ENCODE data around the gene PPP3CA. TPM values are rescaled to one million over a fixed set of nuclear protein-coding genes. Genes with fewer than 3 reads are reported as not detected.

The PPP3CA gene
- total and polyA plus RNA-seq, 2 of the 8 experiments (the other 6 are each of a cell fraction or from before 2014, with no cell fraction given) = 7.9 to 35.0 TPM

- Histone ChIP-seq H3K23ac (ENCODE audit: insufficient read length) (no peak overlapping the region), H3K36me3 (ENCODE audit: control insufficient read depth in 2 of 4, insufficient read depth in 4 of 4, low read length in 3 of 4) (no peaks in the 10 kb centered on the region), H3K27ac (ENCODE audit: low read depth, low read length) (no peak overlapping the region), H3K56ac (replicated peaks; ENCODE audit: insufficient read length, low read depth, low read length) (no peak overlapping the region), H3K4ac (replicated peaks; ENCODE audit: insufficient read length, low read depth, low read length) (no peak overlapping the region), H3K79me1 (ENCODE audit: low read depth, low read length) (no peaks in the 10 kb centered on the region), H2AFZ (ENCODE audit: low read length) (no peak overlapping the region), H4K5ac (ENCODE audit: insufficient read length, low read depth, low read length) (no peak overlapping the region), H3K23me2 (ENCODE audit: low read depth, low read length) (no peaks in the 10 kb centered on the region), H3K14ac (ENCODE audit: insufficient read length) (no peak overlapping the region), H2BK20ac (ENCODE audit: low read length) (no peak overlapping the region), H2BK15ac (ENCODE audit: low read length) (no peak overlapping the region), H2BK120ac (replicated peaks; ENCODE audit: low read depth, low read length) (no peak overlapping the region), H3K4me2 (ENCODE audit: insufficient read depth in 1 of 2, low read depth in 2 of 2, low read length in 2 of 2) (no peak overlapping the region), H3K4me3 (ENCODE audit: extremely low read depth in 1 of 4, insufficient read depth in 2 of 4, low read depth in 3 of 4, low read length in 4 of 4) (no peak overlapping the region), H4K8ac (ENCODE audit: extremely low read depth, insufficient read depth, low read length) (no peak overlapping the region), H3K4me1 (replicated peaks in 1 of 4; ENCODE audit: control insufficient read depth in 3 of 4, insufficient read depth in 4 of 4, low read length in 3 of 4) (no peaks in the 10 kb centered on the region), H2AK5ac (ENCODE audit: low read depth, low read length) (no peak overlapping the region), H3K79me2 (ENCODE audit: control insufficient read depth in 1 of 2, insufficient read depth in 2 of 2, low read length in 2 of 2) (no peaks in the 10 kb centered on the region; a peak in 1 of 4 replicates), H4K91ac (replicated peaks; ENCODE audit: insufficient read length, low read length) (no peak overlapping the region), H3K18ac (ENCODE audit: extremely low read depth, low read length) (no peak overlapping the region), H2BK12ac (ENCODE audit: low read depth, low read length) (no peak overlapping the region), H3K9ac (replicated peaks in 1 of 4; ENCODE audit: extremely low read depth in 1 of 4, low read depth in 3 of 4, low read length in 3 of 4) (no peak overlapping the region), H2BK5ac (ENCODE audit: low read depth, low read length) (no peak overlapping the region), H4K20me1 (replicated peaks in 1 of 2; ENCODE audit: control insufficient read depth in 1 of 2, insufficient read depth in 2 of 2, low read length in 2 of 2) (no peaks in the 10 kb centered on the region), H3K9me3 (ENCODE audit: insufficient read depth in 2 of 2, low read depth in 1 of 2, low read length in 1 of 2) (no peaks in the 10 kb centered on the region), H3K27me3 (replicated peaks in 1 of 4; ENCODE audit: control insufficient read depth in 3 of 4, extremely low read depth in 1 of 4, insufficient read depth in 3 of 4, low read length in 3 of 4) (no peaks in the 10 kb centered on the region)
- POLR2A ChIA-PET (ENCODE audit: partially characterized antibody) = interaction anchor here (0.7 kb wide), 1 partner anchor 205 kb away, joined by 3 read pairs; no protein-coding TSS in a partner anchor
- DNase-seq (ENCODE audit: low read depth in 1 of 2, low spot score in 2 of 2) = no peak
- CTCF ChIA-PET (ENCODE audit: partially characterized antibody) = no interaction called here
- no peak for FAIRE-seq
- TF ChIP-seq ASH2L (IDR thresholded peaks at IDR 0.05; ENCODE audit: low read length) = no peak
- no peak for TF ChIP-seq BRCA1 (IDR thresholded peaks at IDR 0.05; ENCODE audit: low read depth, low read length)
- no peak for TF ChIP-seq FOSL1 (IDR thresholded peaks at IDR 0.05; ENCODE audit: insufficient read depth, low read depth, low read length)
- TF ChIP-seq SP2 (IDR thresholded peaks at IDR 0.05; ENCODE audit: low read length) = no peak
- TF ChIP-seq EZH2 (IDR thresholded peaks at IDR 0.05; ENCODE audit: low read depth, low read length, severe bottlenecking) = no peak
- no peak for TF ChIP-seq RBBP5 (IDR thresholded peaks at IDR 0.05; ENCODE audit: borderline replicate concordance, low read depth, low read length)
- no peak for TF ChIP-seq CTBP2 (IDR thresholded peaks at IDR 0.05; ENCODE audit: borderline replicate concordance, insufficient read depth, insufficient read length, low read length)
- TF ChIP-seq E2F6 (IDR thresholded peaks at IDR 0.05) = no peak
- TF ChIP-seq USF2 (IDR thresholded peaks at IDR 0.05; ENCODE audit: low read length) = no peak
- no peak for TF ChIP-seq SAP30 (IDR thresholded peaks at IDR 0.05; ENCODE audit: insufficient read depth, insufficient replicate concordance, low read length)
- no peak for TF ChIP-seq ZNF274 (IDR thresholded peaks at IDR 0.05; ENCODE audit: borderline replicate concordance, extremely low read depth, low read length)
- TF ChIP-seq BACH1 (IDR thresholded peaks at IDR 0.05; ENCODE audit: low read length) = no peak
- TF ChIP-seq SUZ12 (IDR thresholded peaks at IDR 0.05; ENCODE audit: low read length) = no peak
- TF ChIP-seq CHD2 (IDR thresholded peaks at IDR 0.05; ENCODE audit: low read length) = no peak
Observed at GRCh38 chr4:101147283-101147682, 200.0 kb downstream of the PPP3CA start.

All from H1 (cell line).